HuH-7 (cell line): ENCODE results near the gene OR1L6.

Source experiments
- DNase-seq: peaks from one replicate; pipeline ENCODE4 v3.0.0; 2011; ENCODE audit warnings: low spot score

The OR1L6 gene

GRCh38 chr9:122742003-122742402, at the start of gene OR1L6:
Gene OR1L6, plus strand, starts transcription at chr9:122742303. Its CDS starts 7,545 bp downstream, at chr9:122749848.
- no peak for DNase-seq

GRCh38 chr9:122695696-122696095, 46.4 kb upstream of the OR1L6 start:
- no peak for DNase-seq

- no peak for DNase-seq
Observed at GRCh38 chr9:122718038-122718437, 24.1 kb upstream of the OR1L6 start.

- DNase-seq = no peak
Observed at GRCh38 chr9:122719218-122719617, 22.9 kb upstream of the OR1L6 start.

- no peak for DNase-seq
Observed at GRCh38 chr9:122723690-122724089, 18.4 kb upstream of the OR1L6 start, which contains the start of gene OR1L4. Gene OR1L4, plus strand, starts transcription at chr9:122723990. Its CDS starts 0 bp downstream, at chr9:122723990.

- DNase-seq = no peak
Observed at GRCh38 chr9:122754825-122755224, 12.7 kb downstream of the OR1L6 start.

GRCh38 chr9:122767817-122768216, 25.7 kb downstream of the OR1L6 start:
- no peak for DNase-seq

GRCh38 chr9:122777052-122777451, 34.9 kb downstream of the OR1L6 start:
- no peak for DNase-seq

GRCh38 chr9:122777935-122778627, 36.0 kb downstream of the OR1L6 start:
- no peak for DNase-seq

- DNase-seq = no peak
Observed at GRCh38 chr9:122779181-122779580, 37.1 kb downstream of the OR1L6 start.

GRCh38 chr9:122780026-122780425, 37.9 kb downstream of the OR1L6 start:
- no peak for DNase-seq

- DNase-seq = no peak
Observed at GRCh38 chr9:122781671-122782070, 39.6 kb downstream of the OR1L6 start.

GRCh38 chr9:122785269-122785668, 43.2 kb downstream of the OR1L6 start:
- DNase-seq = no peak

- no peak for DNase-seq
Observed at GRCh38 chr9:122786338-122786737, 44.2 kb downstream of the OR1L6 start.

- no peak for DNase-seq
Observed at GRCh38 chr9:122788831-122789230, 46.7 kb downstream of the OR1L6 start, which contains the start of gene OR5C1. Gene OR5C1, plus strand, starts transcription at chr9:122788933. Its CDS starts 0 bp downstream, at chr9:122788933.

GRCh38 chr9:122789256-122790046, 47.3 kb downstream of the OR1L6 start:
- DNase-seq = no peak

- DNase-seq = no peak
Observed at GRCh38 chr9:122791872-122792669, 50.0 kb downstream of the OR1L6 start.

- DNase-seq = no peak
Observed at GRCh38 chr9:122797316-122798063, 55.4 kb downstream of the OR1L6 start.
